Activated CD8-positive, alpha-beta T cell treated with anti-CD3 and anti-CD28 coated beads for 36 hours (primary cell): Measurements from ENCODE around the gene SHISAL2A. TPM values are rescaled to one million over a fixed set of nuclear protein-coding genes. Genes with fewer than 3 reads are reported as not detected.
A peak's percentile ranks its signal among the peaks of the same experiment; 100 is the strongest.

Experiments used
- ATAC-seq: fragments of 200-7000 bp; cut with Tn5 transposase; one replicate; pipeline ENCODE4 v1.10.0; 2021; ENCODE audit warnings: mild to moderate bottlenecking, moderate library complexity
- CTCF ChIA-PET: fragments of 350-600 bp; sonication (Branson Sonifier 250); formaldehyde crosslinking; loops from one replicate; lab custom pipeline; 2021; ENCODE audit warnings: antibody characterized with exemption; lab: Charles Lee
- POLR2A ChIA-PET: fragments of 350-600 bp; sonication (Branson Sonifier 250); formaldehyde crosslinking; loops from one replicate; lab custom pipeline; 2021; ENCODE audit warnings: antibody characterized with exemption; lab: Charles Lee
- DNase-seq: peaks from one replicate; pipeline ENCODE4 v3.0.0-alpha.2; 2020
- H3K27ac Mint-ChIP-seq: one replicate; pipeline ENCODE4 v1.8.0; 2021; ENCODE audit warnings: mild to moderate bottlenecking, mixed read lengths
- H3K27me3 Mint-ChIP-seq: one replicate; pipeline ENCODE4 v1.8.0; 2021; ENCODE audit warnings: mixed read lengths
- H3K36me3 Mint-ChIP-seq: one replicate; pipeline ENCODE4 v1.8.0; 2021; ENCODE audit warnings: low read depth, mixed read lengths
- H3K4me1 Mint-ChIP-seq: one replicate; pipeline ENCODE4 v1.8.0; 2021; ENCODE audit warnings: low read depth, mixed read lengths
- H3K4me3 Mint-ChIP-seq: one replicate; pipeline ENCODE4 v1.8.0; 2021; ENCODE audit warnings: mild to moderate bottlenecking, moderate library complexity, mixed read lengths
- H3K9me3 Mint-ChIP-seq: one replicate; pipeline ENCODE4 v1.8.0; 2021; ENCODE audit warnings: mixed read lengths
- intact Hi-C: fragments of 100-400 bp; cut with micrococcal nuclease; formaldehyde crosslinking; loops from one replicate; pipeline ENCODE4 v1.10.0; 2022
- total RNA-seq, 2 experiments: library from RNA; stranded (reverse); gene quantifications; one replicate each; pipeline ENCODE4 v1.2.3, GENCODE V29; 2021
- TF ChIP-seq, protein P1 (sequence below): fragments of 200-600 bp; IDR thresholded peaks from one replicate; pipeline ENCODE4 v1.8.0; 2022; ENCODE audit warnings: antibody characterized with exemption, mild to moderate bottlenecking

Gene SHISAL2A
- total RNA-seq, result 10 to 100 TPM; 14.6 to 16.2 TPM

- ChIA-PET POLR2A (interaction anchor here (0.6 to 3.2 kb wide), 20 partner anchors 8 to 1991 kb away, joined by 3 to 20 read pairs (median 4); partner anchors contain the start of genes ORC1, PRPF38A and TUT4), CTCF (interaction anchor here (1.2 to 1.8 kb wide), 2 partner anchors 31 to 53 kb away, joined by 3 to 6 read pairs; no protein-coding TSS in a partner anchor)
- peaks cover 10% of the 10 kb centered on the region for H3K36me3 Mint-ChIP-seq
- no peaks in the 10 kb centered on the region for H3K9me3 Mint-ChIP-seq
- peak within 1 kb of the TSS; percentile 84 for H3K4me3 Mint-ChIP-seq
- DNase-seq (peak; percentile 67), ATAC-seq (peak; percentile 21)
- peaks cover 59% of the 10 kb centered on the region for H3K4me1 Mint-ChIP-seq
- intact Hi-C loops, result no loop called here
- H3K27ac Mint-ChIP-seq, result peak within 1 kb of the TSS; percentile 95
- TF ChIP-seq, protein P1, sequence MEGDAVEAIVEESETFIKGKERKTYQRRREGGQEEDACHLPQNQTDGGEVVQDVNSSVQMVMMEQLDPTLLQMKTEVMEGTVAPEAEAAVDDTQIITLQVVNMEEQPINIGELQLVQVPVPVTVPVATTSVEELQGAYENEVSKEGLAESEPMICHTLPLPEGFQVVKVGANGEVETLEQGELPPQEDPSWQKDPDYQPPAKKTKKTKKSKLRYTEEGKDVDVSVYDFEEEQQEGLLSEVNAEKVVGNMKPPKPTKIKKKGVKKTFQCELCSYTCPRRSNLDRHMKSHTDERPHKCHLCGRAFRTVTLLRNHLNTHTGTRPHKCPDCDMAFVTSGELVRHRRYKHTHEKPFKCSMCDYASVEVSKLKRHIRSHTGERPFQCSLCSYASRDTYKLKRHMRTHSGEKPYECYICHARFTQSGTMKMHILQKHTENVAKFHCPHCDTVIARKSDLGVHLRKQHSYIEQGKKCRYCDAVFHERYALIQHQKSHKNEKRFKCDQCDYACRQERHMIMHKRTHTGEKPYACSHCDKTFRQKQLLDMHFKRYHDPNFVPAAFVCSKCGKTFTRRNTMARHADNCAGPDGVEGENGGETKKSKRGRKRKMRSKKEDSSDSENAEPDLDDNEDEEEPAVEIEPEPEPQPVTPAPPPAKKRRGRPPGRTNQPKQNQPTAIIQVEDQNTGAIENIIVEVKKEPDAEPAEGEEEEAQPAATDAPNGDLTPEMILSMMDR, result no peak
- no peaks in the 10 kb centered on the region for H3K27me3 Mint-ChIP-seq
These were observed at the start of gene SHISAL2A for GRCh38 chr1:52632732-52633290. Gene SHISAL2A (plus strand): TSS chr1:52633168. CDS start chr1:52633494, 326 bp downstream.

- Mint-ChIP-seq H3K27me3 (no peaks in the 10 kb centered on the region), H3K9me3 (no peaks in the 10 kb centered on the region), H3K27ac (no peak overlapping the region), H3K36me3 (no peaks in the 10 kb centered on the region), H3K4me1 (no peaks in the 10 kb centered on the region), H3K4me3 (no peak overlapping the region)
- no peak for DNase-seq
- ChIA-PET CTCF (interaction anchor here (1.3 kb wide), 1 partner anchor 17 kb away, joined by 4 read pairs; no protein-coding TSS in a partner anchor), POLR2A (interaction anchor here (1.0 to 1.5 kb wide), 2 partner anchors 9 to 18 kb away, joined by 3 read pairs; no protein-coding TSS in a partner anchor)
- TF ChIP-seq, protein P1, result no peak
- ATAC-seq, result no peak
- intact Hi-C loops, result no loop called here
These were observed 47.5 kb upstream of the SHISAL2A start for GRCh38 chr1:52585474-52585873.

- no peak overlapping the region for H3K27ac Mint-ChIP-seq
- no peak overlapping the region for H3K4me3 Mint-ChIP-seq
- no peak for DNase-seq
- H3K36me3 Mint-ChIP-seq, result no peaks in the 10 kb centered on the region
- H3K4me1 Mint-ChIP-seq, result no peaks in the 10 kb centered on the region
- TF ChIP-seq, protein P1, result no peak
- CTCF ChIA-PET, result no interaction called here
- no peaks in the 10 kb centered on the region for H3K9me3 Mint-ChIP-seq
- no peak for ATAC-seq
- no peaks in the 10 kb centered on the region for H3K27me3 Mint-ChIP-seq
- intact Hi-C loops, result no loop called here
- POLR2A ChIA-PET, result interaction anchor here (1.0 kb wide), 1 partner anchor 13 kb away, joined by 3 read pairs; no protein-coding TSS in a partner anchor
These were observed 44.9 kb upstream of the SHISAL2A start for GRCh38 chr1:52588027-52588426.

DNA sequence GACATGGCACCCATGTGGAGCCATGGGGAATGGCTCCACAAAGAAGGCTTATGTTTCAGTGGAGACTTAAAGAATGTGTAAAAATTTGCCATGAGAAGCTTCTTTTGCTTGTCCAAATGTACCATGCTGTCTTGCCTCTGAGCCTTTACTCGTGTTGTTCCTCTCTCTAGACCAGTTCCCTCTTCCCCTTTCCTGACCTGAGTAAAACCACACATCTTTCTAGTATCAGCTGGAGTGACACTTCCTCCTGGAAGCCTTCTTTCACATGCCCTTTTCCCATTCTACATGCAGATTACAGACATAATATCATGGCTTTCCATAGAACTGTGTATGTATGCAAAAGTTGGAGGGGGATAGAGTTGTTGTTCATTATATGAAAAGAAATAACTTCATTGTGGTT lies 44.4 kb upstream of the SHISAL2A start:
- TF ChIP-seq, protein P1, result no peak
- ATAC-seq (no peak), DNase-seq (no peak)
- Mint-ChIP-seq H3K4me3 (no peak overlapping the region), H3K4me1 (no peaks in the 10 kb centered on the region), H3K27me3 (no peaks in the 10 kb centered on the region), H3K27ac (no peak overlapping the region), H3K36me3 (no peaks in the 10 kb centered on the region), H3K9me3 (no peaks in the 10 kb centered on the region)
- POLR2A ChIA-PET, result no interaction called here
- intact Hi-C loops, result no loop called here
- CTCF ChIA-PET, result no interaction called here

DNA sequence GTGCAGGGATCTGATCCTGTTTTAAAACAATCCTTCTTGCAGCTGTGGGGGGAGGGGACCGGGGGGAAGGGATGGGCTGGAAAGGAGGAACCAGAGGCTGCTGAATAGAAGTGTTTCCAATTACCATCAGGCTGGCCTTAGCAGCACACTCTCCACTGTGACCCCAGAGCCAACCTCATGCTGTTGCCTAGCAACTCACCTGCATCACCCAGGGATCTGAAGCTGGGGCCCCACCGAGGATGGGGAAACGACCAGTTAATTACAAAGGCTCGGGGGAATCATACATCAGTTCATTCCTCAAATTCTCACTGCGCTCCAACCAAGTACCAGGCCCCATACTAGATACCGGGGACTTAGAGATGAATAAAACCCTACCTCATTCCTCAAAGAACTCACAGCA lies 42.7 kb upstream of the SHISAL2A start:
- intact Hi-C loops, result no loop called here
- no peaks in the 10 kb centered on the region for H3K4me1 Mint-ChIP-seq
- no peak overlapping the region for H3K4me3 Mint-ChIP-seq
- TF ChIP-seq, protein P1, result no peak
- H3K27me3 Mint-ChIP-seq, result no peaks in the 10 kb centered on the region
- no peaks in the 10 kb centered on the region for H3K36me3 Mint-ChIP-seq
- no peak for ATAC-seq
- no peak for DNase-seq
- no peaks in the 10 kb centered on the region for H3K9me3 Mint-ChIP-seq
- CTCF ChIA-PET, result no interaction called here
- POLR2A ChIA-PET, result no interaction called here
- H3K27ac Mint-ChIP-seq, result no peak overlapping the region
